Endodermal cell (in vitro differentiated cells): Measurements from ENCODE around the gene FBXW11. TPM values are rescaled to one million over a fixed set of nuclear protein-coding genes. Genes with fewer than 3 reads are reported as not detected.

ENCODE experiments used
- DNase-seq: peaks from one replicate; pipeline ENCODE4 v3.0.0-alpha.2; 2017
- H3K27ac ChIP-seq: 2 replicates; pipeline ENCODE4 v1.5.1; 2013; ENCODE audit warnings: mild to moderate bottlenecking, low read depth, low read length, moderate library complexity
- H3K27me3 ChIP-seq: 2 replicates; pipeline ENCODE4 v1.6.1; 2013; ENCODE audit warnings: mild to moderate bottlenecking, low read length, moderate library complexity; ENCODE audit not compliant: insufficient read depth, control insufficient read depth, poor library complexity, severe bottlenecking
- H3K36me3 ChIP-seq: 2 replicates; pipeline ENCODE4 v1.7.0; 2013; ENCODE audit warnings: mild to moderate bottlenecking, low read length, moderate library complexity; ENCODE audit not compliant: control insufficient read depth, insufficient read depth
- H3K4me1 ChIP-seq: one replicate; pipeline ENCODE4 v1.7.0; 2013; ENCODE audit warnings: low read length; ENCODE audit not compliant: control insufficient read depth, insufficient read depth
- H3K4me3 ChIP-seq: 2 replicates; pipeline ENCODE4 v1.5.1; 2013; ENCODE audit warnings: mild to moderate bottlenecking, low read length, moderate library complexity
- H3K9ac ChIP-seq: 2 replicates; pipeline ENCODE4 v1.6.1; 2013; ENCODE audit warnings: mild to moderate bottlenecking, low read length, moderate library complexity; ENCODE audit not compliant: poor library complexity, severe bottlenecking; ENCODE audit errors: extremely low read depth
- H3K9me3 ChIP-seq: 2 replicates; pipeline ENCODE4 v1.6.1; 2013; ENCODE audit warnings: mild to moderate bottlenecking, low read length, moderate library complexity; ENCODE audit not compliant: control insufficient read depth
- H3K27ac Mint-ChIP-seq: 2 replicates; pipeline ENCODE4 v1.8.0; 2020; ENCODE audit warnings: mixed read lengths
- H3K27me3 Mint-ChIP-seq: 2 replicates; pipeline ENCODE4 v1.8.0; 2021; ENCODE audit warnings: mild to moderate bottlenecking, mixed read lengths; ENCODE audit not compliant: insufficient read depth
- H3K36me3 Mint-ChIP-seq: 2 replicates; pipeline ENCODE4 v1.8.0; 2020; ENCODE audit warnings: low read depth, mixed read lengths
- H3K4me1 Mint-ChIP-seq: 2 replicates; pipeline ENCODE4 v1.8.0; 2020; ENCODE audit warnings: mixed read lengths
- H3K4me3 Mint-ChIP-seq: 2 replicates; pipeline ENCODE4 v1.8.0; 2020; ENCODE audit warnings: mild to moderate bottlenecking, moderate library complexity, mixed read lengths
- H3K9me3 Mint-ChIP-seq: 2 replicates; pipeline ENCODE4 v1.8.0; 2020; ENCODE audit warnings: mild to moderate bottlenecking, mixed read lengths
- CTCF ChIP-seq: fragments of 200-600 bp; sonication (generic); conservative IDR thresholded peaks from 2 replicates; pipeline ENCODE4 v1.5.0; 2021; ENCODE audit warnings: antibody characterized with exemption, mild to moderate bottlenecking
- WGBS, 2 experiments: methylation state at CpG; one replicate each; pipeline versions ENCODE4 v1.1.5 to v1.1.7; 2013; ENCODE audit warnings: missing lambda C conversion rate in 2 of 2, mixed read lengths in 1 of 2; ENCODE audit not compliant: insufficient coverage in 1 of 2, insufficient read length in 1 of 2; 5-methylcytosine and 5-hydroxymethylcytosine counted together
- total RNA-seq, 2 donors: library from RNA; stranded (reverse); fragmentation: NEBNext Ultra II Directional in 1 of 2; extraction: Animal tissue kit (Norgen Biotek cat#: 25700) in 1 of 2; gene quantifications; 2 replicates in 1 of 2; 3 replicates in 1 of 2; pipeline ENCODE4 v1.2.1, GENCODE V29; 2021

The FBXW11 gene
- total RNA-seq, 2 donors from 2014 or later = 42.2 to 49.4 TPM

GRCh38 chr5:171908638-171909037 is 97.8 kb downstream of the FBXW11 start:
- no peak for TF ChIP-seq CTCF
- no peaks in the 10 kb centered on the region for H3K9me3 ChIP-seq

GRCh38 chr5:171907725-171908343 is 98.6 kb downstream of the FBXW11 start:
- H3K27ac Mint-ChIP-seq = no peak overlapping the region
- DNase-seq = peak; percentile 77

More at GRCh38 chr5:171908638-171909037, 97.8 kb downstream of the FBXW11 start:
- Mint-ChIP-seq H3K27ac (no peak overlapping the region), H3K36me3 (peaks cover 14% of the 10 kb centered on the region), H3K4me3 (no peak overlapping the region), H3K27me3 (no peaks in the 10 kb centered on the region), H3K4me1 (peaks cover 31% of the 10 kb centered on the region), H3K9me3 (no peaks in the 10 kb centered on the region)
- 96 to 97% methylated on average over 3 of the region's 3 CpGs for WGBS, 2 experiments
- no peaks in the 10 kb centered on the region for H3K27me3 ChIP-seq
- peaks cover 10% of the 10 kb centered on the region for H3K4me1 ChIP-seq
- H3K36me3 ChIP-seq = peaks cover 12% of the 10 kb centered on the region
- H3K9ac ChIP-seq = no peak overlapping the region
- no peak overlapping the region for H3K4me3 ChIP-seq
- H3K27ac ChIP-seq = no peak overlapping the region
- DNase-seq = no peak

GRCh38 chr5:171906703-171907590 is 99.5 kb downstream of the FBXW11 start:
- Mint-ChIP-seq H3K27ac (no peak overlapping the region), H3K4me3 (no peak overlapping the region), H3K36me3 (peaks cover 14% of the 10 kb centered on the region), H3K27me3 (no peaks in the 10 kb centered on the region), H3K4me1 (peaks cover 31% of the 10 kb centered on the region), H3K9me3 (no peaks in the 10 kb centered on the region)
- Histone ChIP-seq H3K27ac (no peak overlapping the region), H3K9ac (no peak overlapping the region), H3K27me3 (no peaks in the 10 kb centered on the region), H3K36me3 (peaks cover 12% of the 10 kb centered on the region), H3K4me1 (peaks cover 13% of the 10 kb centered on the region), H3K4me3 (peak overlapping the region; percentile 1), H3K9me3 (no peaks in the 10 kb centered on the region)
- WGBS, 2 experiments = 81 to 94% methylated on average over 5 to 7 of the region's 7 CpGs
- no peak for TF ChIP-seq CTCF
- DNase-seq = no peak

More at GRCh38 chr5:171907725-171908343, 98.6 kb downstream of the FBXW11 start:
- Histone ChIP-seq H3K9ac (no peak overlapping the region), H3K4me3 (no peak overlapping the region), H3K27ac (no peak overlapping the region), H3K4me1 (peaks cover 10% of the 10 kb centered on the region), H3K27me3 (no peaks in the 10 kb centered on the region), H3K9me3 (no peaks in the 10 kb centered on the region), H3K36me3 (peaks cover 12% of the 10 kb centered on the region)
- 30 to 35% methylated on average over 4 of the region's 4 CpGs for WGBS, 2 experiments
- peak; percentile 89 for TF ChIP-seq CTCF
- Mint-ChIP-seq H3K9me3 (no peaks in the 10 kb centered on the region), H3K36me3 (peaks cover 14% of the 10 kb centered on the region), H3K27me3 (no peaks in the 10 kb centered on the region), H3K4me3 (no peak overlapping the region), H3K4me1 (peaks cover 30% of the 10 kb centered on the region)
